HEK293 (cell line): ENCODE measurements around the gene BIRC7.

Source experiments
- ATF2 ChIP-seq: fragments of 450-650 bp; formaldehyde crosslinking; IDR thresholded peaks from 2 replicates; pipeline ENCODE4 v1.5.1; 2016; ENCODE audit warnings: missing biosample characterization, missing genetic modification characterization, low read depth
- CTCF ChIP-seq: fragments of 450-650 bp; formaldehyde crosslinking; IDR thresholded peaks from 2 replicates; pipeline ENCODE4 v1.5.1; 2016; ENCODE audit warnings: missing biosample characterization, missing genetic modification characterization
- ELK4 ChIP-seq: IDR thresholded peaks from 2 replicates; pipeline ENCODE4 v1.6.1; 2011; ENCODE audit warnings: mild to moderate bottlenecking, low read depth, low read length, borderline replicate concordance
- GLI2 ChIP-seq: fragments of 450-650 bp; formaldehyde crosslinking; IDR thresholded peaks from 2 replicates; pipeline ENCODE4; 2017; ENCODE audit warnings: missing biosample characterization, missing genetic modification characterization, low read depth, borderline replicate concordance
- GLIS1 ChIP-seq: fragments of 450-650 bp; formaldehyde crosslinking; IDR thresholded peaks from 2 replicates; pipeline ENCODE4 v1.5.1; 2016; ENCODE audit warnings: missing biosample characterization, missing genetic modification characterization
- INSM2 ChIP-seq: fragments of 450-650 bp; formaldehyde crosslinking; IDR thresholded peaks from 2 replicates; pipeline ENCODE4 v1.5.1; 2016; ENCODE audit warnings: missing biosample characterization, missing genetic modification characterization
- PBX3 ChIP-seq: sonication (generic); formaldehyde crosslinking; IDR thresholded peaks from 2 replicates; pipeline ENCODE4 v1.8.1; 2022; ENCODE audit warnings: mild to moderate bottlenecking, moderate library complexity, missing genetic modification reagents
- PRDM1 ChIP-seq: fragments of 450-650 bp; formaldehyde crosslinking; IDR thresholded peaks from 2 replicates; pipeline ENCODE4; 2016; ENCODE audit warnings: missing biosample characterization, missing genetic modification characterization
- ZNF248 ChIP-seq: fragments of 450-650 bp; formaldehyde crosslinking; IDR thresholded peaks from 2 replicates; pipeline ENCODE4 v1.5.1; 2017; ENCODE audit warnings: missing biosample characterization, missing genetic modification characterization
- ZNF292 ChIP-seq: fragments of 450-650 bp; formaldehyde crosslinking; IDR thresholded peaks from 2 replicates; pipeline ENCODE4 v1.5.1; 2016; ENCODE audit warnings: low read depth, missing biosample characterization, missing genetic modification characterization, borderline replicate concordance
- ZNF548 ChIP-seq: fragments of 450-650 bp; formaldehyde crosslinking; IDR thresholded peaks from 2 replicates; pipeline ENCODE4 v1.5.1; 2016; ENCODE audit warnings: missing biosample characterization, missing genetic modification characterization
- ZNF549 ChIP-seq: fragments of 450-650 bp; IDR thresholded peaks from 2 replicates; pipeline ENCODE4 v1.5.1; 2018; ENCODE audit warnings: missing biosample characterization, missing genetic modification characterization, mild to moderate bottlenecking, inconsistent platforms, moderate library complexity
- ZNF558 ChIP-seq: fragments of 450-650 bp; formaldehyde crosslinking; IDR thresholded peaks from 2 replicates; pipeline ENCODE4 v1.5.1; 2016; ENCODE audit warnings: missing biosample characterization, missing genetic modification characterization

GRCh38 chr20:63239431-63239830 lies 3.7 kb downstream of the BIRC7 start:
- TF ChIP-seq CTCF (tag by site-specific recombination) (no peak), ZNF548 (no peak), INSM2 (tag by site-specific recombination) (no peak), ATF2 (tag by site-specific recombination) (no peak), PRDM1 (tag by site-specific recombination) (no peak), ZNF549 (tag by site-specific recombination) (no peak), ELK4 (no peak), PBX3 (no peak), ZNF292 (no peak), ZNF558 (tag by site-specific recombination) (no peak), GLIS1 (no peak), ZNF248 (no peak), GLI2 (no peak)
